ENCODE data around the gene TMEM151B.

Gene TMEM151B

DNA sequence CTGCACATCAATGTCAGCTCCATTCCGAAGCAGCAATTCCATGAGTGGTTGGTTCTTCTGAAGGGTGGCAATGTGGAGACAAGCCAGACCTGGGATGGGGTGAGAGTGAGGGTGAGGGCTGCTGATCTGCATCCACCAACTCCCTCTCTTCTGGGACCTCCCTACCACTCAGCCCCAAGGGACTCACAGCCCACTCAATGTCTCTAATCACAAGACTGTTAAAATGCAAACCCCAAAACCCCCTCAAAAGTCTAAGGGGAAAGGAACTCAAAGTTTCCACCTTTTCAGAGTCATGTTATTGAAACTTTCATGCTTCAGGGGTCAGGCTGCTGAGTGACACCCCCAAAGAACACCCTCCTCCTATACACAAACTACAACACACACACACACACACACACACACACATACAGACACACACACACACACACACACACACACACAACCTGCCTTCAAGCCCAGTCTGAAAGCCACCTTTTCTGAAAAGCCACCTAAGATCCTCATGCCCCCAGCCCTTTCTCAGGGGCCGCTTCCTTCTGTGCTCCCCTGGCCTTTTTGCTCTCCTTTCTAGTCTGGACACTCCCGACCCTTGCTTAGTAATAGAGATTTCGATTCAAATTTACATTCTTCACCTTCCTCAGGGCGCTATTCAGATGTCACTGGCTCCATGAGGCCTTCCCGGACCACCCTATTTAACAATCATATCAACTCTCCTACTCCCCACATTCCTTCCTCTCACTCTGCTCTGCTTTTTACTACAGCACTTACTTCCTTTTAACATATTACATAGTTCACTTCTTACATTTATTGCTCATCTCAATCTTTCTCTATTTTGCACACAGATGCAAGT lies 9.6 kb upstream of the TMEM151B start:
- TF ChIP-seq ZNF274 (IDR thresholded peaks at IDR 0.05; ENCODE audit: low read depth, low read length): no peak
- H3K4me3 ChIP-seq (ENCODE audit: low read length): peak overlapping the region; percentile 22; the same call in 1 of the 2 replicates

DNA sequence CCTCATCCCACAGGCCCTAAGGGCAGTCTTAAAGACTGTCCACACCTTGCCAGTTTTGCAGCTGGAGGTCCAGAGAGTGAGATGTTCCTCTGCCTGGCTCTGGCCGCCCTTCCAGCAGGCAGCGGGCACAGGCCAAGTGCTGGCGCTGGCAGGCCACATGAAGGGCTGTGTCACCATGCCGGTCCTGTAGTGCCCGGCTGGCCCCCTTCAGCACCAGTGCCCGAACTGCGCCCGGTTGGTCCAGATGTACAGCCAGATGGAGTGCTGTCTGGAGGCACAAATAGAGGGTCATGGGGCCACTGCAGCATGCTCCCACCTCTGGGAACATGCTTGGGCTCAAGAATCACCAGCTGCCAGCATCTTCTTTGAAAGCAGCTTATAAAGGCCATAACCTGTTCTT lies 8.7 kb upstream of the TMEM151B start:
- peak overlapping the region; percentile 91; the same call in 1 of the 2 replicates for H3K4me3 ChIP-seq (ENCODE audit: low read length)
- no peak for TF ChIP-seq ZNF274 (IDR thresholded peaks at IDR 0.05; ENCODE audit: low read depth, low read length)

DNA sequence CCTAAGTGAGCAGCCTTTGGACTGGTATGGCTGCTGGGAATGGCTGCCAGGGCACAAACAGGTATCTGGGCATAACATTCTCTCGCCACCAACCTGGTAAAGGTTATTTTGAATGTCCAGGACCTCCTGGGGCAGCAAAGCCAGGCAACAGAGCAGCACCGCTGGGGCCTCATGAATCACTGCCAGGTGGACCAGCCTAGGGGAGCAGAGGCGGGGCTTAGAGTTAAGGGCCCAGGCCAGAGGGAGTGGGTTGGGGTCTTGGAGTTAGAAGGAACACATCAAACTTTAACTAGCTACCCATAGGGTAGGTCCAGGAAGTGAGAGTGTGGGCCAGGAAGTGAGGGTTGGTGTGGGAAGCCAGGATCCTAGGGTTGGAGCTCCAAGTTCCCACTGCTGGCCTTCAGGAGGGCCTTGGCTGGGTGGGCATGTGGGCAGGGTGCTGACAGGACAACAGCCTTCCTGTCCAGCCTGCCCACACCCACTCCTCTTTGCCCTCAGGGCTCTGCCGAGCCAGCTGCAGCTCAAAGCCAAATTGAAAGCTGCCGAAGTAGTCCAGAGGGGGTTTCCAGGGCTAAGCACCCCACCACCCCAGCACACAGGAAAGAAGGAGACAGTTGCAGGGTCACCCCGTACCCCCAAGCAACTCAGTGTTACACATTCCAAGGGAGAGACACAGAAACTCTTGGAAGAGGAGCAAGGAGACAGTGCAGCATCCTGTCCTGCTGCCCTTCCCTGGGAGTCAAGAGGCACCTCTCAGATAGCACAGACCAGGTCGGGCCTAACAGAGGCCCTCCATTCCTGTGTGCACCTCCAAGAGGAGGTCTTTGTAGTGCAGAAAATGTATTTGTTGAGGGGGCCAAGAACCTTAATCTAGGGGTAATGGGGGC lies 7.5 kb upstream of the TMEM151B start:
- TF ChIP-seq ZNF274 (IDR thresholded peaks at IDR 0.05; ENCODE audit: low read depth, low read length): no peak
- H3K4me3 ChIP-seq (ENCODE audit: low read length): peak overlapping the region; percentile 91; the same call in 1 of the 2 replicates

DNA sequence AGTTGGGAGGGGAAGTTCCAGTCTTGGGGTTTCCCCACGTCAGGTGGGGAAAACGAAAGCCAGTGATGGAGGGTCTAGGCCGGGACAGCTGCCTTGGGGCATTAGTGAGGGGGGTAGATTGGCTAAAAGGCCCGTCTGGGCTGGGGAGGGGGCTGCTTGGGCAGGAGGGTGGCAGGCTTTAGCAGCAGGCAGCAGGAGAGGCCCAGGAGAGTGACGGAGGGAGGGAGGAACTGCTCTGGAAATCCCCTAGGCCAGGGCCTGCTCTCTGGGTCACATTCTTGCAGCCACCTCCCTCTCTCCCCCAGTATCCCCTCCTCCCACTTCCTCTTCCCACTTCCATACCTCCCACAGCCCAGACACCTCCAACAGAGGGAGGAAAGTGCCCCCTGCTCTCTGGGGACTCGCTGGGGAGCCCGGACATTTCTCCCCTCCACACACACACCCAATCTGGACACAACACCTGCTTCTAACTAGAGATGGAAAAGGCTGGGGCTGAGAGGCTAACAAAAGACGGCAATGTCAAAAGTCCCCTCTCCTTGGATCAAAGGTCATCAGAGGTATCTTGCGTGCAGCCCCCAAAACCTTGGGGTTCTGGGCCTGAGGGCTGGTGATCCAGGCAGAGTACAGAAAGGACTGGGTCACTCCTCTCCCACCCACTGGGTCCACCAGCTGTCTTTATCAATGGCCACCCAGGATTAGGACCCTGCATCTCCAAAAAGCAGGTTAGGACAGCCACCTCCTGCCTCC lies 6.7 kb upstream of the TMEM151B start:
- no peak for TF ChIP-seq ZNF274 (IDR thresholded peaks at IDR 0.05; ENCODE audit: low read depth, low read length)
- H3K4me3 ChIP-seq (ENCODE audit: low read length): peak overlapping the region; percentile 91

DNA sequence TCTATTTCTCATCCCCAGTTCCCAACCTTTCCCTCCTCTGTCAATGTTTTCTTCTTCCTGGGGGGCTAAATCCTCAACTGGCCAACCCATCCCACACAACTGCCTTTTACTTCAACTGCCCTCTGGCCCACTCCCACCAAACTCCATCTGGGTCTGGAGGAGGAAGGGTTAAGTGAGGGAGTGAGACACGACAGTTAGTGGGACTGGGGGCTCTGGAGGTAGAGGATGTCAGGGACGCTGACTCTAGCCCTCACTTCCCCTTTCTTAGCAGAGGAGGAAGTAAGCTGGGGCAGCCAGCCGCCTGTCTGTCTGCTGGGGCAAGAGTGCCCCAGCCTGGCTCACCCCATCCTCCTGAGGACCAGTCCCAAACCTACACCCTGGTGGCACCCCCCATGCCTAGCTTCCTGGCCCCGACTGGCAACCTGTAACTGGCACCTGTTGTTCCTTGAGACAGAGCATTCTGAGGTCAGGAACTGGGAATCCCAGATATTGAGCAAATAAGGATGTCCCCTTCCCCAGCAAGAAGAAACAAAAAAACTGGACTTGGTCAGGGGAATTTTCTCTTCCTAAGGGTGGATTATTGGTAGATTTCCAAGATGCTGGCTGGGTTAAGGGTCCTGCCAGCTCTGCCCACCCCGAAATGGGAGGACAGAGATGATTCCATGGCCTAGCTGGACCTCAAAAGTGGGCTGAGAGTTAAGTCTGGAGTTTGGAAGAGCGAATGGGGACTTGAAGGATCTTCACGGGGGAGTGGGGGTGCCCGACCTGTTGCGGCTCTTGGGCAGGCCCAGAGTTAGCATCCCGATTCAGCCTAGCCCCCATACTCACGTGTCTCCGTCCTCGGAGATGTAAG lies 5.9 kb upstream of the TMEM151B start:
- peak overlapping the region; percentile 91 for H3K4me3 ChIP-seq (ENCODE audit: low read length)
- TF ChIP-seq ZNF274 (IDR thresholded peaks at IDR 0.05; ENCODE audit: low read depth, low read length): no peak

DNA sequence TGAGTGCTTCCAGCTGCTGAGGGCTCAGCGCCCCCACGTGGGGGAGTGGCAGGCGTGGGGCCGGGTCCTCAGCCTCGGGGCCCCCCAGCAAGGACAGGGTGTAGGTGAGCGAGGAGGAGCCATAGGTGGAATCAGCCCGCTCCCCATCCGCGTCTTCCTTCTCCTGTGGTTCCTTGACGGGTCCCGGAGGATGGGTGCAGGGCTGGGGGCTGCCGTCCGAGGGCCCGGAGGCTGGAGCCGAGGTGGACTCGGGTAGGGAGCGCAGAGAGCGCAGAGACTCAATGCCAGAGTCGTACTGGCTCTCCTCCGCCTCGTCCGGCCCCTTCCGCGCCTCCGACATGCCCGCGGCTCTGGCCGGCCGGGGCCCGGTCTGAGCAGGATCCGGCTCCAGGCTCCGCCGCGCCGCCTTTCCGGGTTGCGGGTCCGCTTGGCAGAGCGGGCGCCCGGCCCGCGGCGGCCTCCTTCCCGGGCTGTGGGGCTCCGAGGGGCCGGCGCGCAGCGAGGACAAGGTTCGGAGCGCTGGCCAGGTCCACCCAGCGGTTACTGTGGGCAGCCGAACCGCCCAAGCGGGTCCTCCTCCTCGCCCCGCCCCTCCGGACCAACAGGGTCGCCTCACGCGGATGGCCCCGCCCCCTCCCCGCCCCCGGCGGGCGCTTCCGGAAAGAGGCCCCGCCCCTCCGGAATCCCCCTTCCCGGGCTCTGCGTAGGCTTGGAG lies 5.1 kb upstream of the TMEM151B start, which contains the start of gene NFKBIE:
NFKBIE (minus strand) TSS at position 545 of the 715 bp plus-strand sequence; CDS start at position 340, 205 bp downstream.
- TF ChIP-seq ZNF274 (IDR thresholded peaks at IDR 0.05; ENCODE audit: low read depth, low read length): no peak
- peak within 1 kb of the TSS; percentile 91 for H3K4me3 ChIP-seq (ENCODE audit: low read length)

DNA sequence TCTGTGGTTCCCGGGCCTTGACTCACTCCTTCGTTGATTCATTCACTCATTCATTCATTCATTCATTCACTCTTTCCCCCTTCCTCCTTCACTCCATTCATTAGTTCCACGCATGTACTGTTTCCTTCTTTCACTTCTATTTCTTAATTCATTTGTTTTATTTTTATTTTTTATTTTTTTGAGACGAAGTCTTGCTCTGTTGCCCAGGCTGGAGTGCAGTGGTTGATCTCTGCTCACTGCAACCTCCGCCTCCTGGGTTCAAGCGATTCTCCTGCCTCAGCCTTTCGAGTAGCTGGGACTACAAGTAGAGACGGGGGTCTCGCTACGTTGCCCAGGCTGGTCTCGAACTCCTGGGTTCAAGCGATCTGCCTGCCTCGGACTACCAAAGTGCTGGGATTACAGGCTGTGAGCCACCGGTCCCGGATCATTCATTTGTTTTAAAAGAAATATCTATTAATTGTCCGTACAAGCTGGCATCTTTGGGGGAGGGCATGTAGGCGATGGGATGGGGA lies 4.5 kb upstream of the TMEM151B start:
- no peak for TF ChIP-seq ZNF274 (IDR thresholded peaks at IDR 0.05; ENCODE audit: low read depth, low read length)

DNA sequence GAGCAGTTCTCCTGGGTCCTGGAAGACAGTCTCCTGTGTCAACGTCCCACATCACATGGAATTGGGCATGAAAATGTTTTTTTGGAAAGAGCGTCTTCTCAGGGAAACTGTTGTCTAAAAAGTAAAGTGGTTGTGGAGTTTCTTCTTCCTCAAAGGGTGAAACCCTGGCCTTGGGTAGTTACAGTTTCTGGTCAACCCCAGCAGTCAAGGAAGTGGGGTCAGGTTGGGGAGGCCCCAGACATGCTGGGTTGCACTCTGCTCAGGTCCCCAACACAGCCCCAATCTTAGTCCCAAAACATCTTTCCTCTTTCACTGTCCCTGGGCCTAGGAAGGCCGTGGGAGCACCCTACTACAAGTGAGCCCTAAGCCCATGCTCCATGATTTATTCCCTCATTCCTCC lies 3.9 kb upstream of the TMEM151B start:
- H3K4me3 ChIP-seq (ENCODE audit: low read length): peak overlapping the region; percentile 22; the same call in 1 of the 2 replicates
- TF ChIP-seq ZNF274 (IDR thresholded peaks at IDR 0.05; ENCODE audit: low read depth, low read length): no peak

More for the DNA sequence above, 4.5 kb upstream of the TMEM151B start:
- H3K4me3 ChIP-seq (ENCODE audit: low read length): peak overlapping the region; percentile 22; the same call in 1 of the 2 replicates

DNA sequence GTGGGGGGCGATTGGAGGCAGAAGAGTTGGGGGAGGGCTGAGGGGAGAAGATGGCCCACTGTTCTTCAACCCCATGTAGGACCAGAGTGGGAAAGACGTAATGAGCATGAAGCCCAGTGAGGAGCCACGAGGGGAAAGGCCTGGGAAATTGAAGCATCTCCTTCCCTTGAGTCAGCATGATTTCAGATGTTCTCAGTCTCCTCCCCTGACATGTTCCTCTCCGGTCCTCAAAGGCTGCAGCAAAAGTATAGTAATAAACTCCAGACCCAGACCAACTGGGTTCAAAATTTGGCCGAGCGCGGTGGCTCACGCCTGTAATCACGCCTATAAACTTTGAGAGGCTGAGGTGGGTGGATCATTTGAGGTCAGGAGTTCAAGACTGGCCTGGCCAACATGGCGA lies 3.0 kb upstream of the TMEM151B start:
- no peak overlapping the region for H3K4me3 ChIP-seq (ENCODE audit: low read length)
- no peak for TF ChIP-seq ZNF274 (IDR thresholded peaks at IDR 0.05; ENCODE audit: low read depth, low read length)

DNA sequence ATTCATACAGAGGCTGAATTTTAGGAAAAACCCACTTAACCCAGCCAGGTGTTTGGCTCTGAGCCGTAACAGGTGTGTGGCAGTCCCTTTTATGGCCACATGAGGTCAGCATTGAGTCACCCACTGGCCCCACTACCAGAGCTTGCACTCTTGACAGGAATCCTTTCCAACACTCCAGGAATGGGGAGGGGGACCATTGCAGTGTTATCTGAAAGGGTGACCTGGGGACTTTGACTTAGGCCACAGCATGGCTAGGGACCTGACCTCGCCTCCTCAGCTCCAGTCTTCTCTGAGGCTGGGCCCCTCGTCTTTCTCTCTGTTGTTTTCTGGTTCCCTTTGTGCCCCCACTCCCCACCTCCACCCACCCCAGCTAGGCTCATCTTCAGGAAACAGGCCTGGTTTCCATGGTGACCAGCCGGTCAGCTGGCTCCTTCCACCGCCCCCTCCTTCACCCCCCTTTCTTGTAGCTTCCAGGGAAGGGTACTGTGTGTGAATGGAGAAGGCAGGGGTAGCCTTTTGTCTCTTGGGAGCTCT lies 2.1 kb upstream of the TMEM151B start:
- TF ChIP-seq ZNF274 (IDR thresholded peaks at IDR 0.05; ENCODE audit: low read depth, low read length): no peak
- no peak overlapping the region for H3K4me3 ChIP-seq (ENCODE audit: low read length)

DNA sequence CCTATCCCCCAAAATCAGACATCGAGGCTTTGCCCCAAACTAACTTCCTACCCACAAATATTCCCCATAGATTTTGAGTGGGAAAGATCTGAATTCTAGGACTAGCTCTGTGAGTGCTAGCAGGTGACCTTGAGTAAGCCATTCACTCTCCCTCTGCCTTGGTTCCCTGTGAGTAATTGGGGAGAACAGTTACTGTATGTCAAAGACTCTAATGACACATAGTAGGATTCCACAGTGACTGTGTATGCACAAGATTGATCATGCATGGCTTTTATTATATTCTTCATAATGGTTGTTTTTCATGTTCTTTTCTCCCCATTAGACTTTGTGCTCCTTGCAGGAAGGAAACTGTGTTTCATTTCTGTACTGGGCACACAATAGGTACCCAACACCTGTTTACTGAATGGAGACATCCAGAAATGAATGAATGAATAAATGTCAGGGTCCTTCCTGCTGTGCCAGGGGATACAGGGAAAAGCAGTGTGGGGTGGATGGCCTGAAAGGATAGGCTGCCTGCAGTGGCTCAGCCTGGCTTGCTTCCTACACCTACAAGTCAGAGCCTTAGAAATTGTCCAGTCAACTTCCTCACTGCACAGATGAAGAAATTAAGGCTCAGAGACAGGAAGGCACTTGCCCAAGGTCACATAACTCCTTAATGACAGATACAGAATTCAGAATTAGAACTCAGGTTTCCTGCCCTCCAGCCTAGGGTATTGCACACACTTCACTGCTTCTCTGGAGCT lies 901 bp upstream of the TMEM151B start:
- TF ChIP-seq ZNF274 (IDR thresholded peaks at IDR 0.05; ENCODE audit: low read depth, low read length): no peak
- H3K4me3 ChIP-seq (ENCODE audit: low read length): no peak overlapping the region
